ENCODE measurements around the gene SLC37A1. TPM values are rescaled to one million over a fixed set of nuclear protein-coding genes. Genes with fewer than 3 reads are reported as not detected.

SLC37A1 gene
- total and polyA plus RNA-seq, 8 donors = 4.7 to 14.3 (median 7.9) TPM

DNA sequence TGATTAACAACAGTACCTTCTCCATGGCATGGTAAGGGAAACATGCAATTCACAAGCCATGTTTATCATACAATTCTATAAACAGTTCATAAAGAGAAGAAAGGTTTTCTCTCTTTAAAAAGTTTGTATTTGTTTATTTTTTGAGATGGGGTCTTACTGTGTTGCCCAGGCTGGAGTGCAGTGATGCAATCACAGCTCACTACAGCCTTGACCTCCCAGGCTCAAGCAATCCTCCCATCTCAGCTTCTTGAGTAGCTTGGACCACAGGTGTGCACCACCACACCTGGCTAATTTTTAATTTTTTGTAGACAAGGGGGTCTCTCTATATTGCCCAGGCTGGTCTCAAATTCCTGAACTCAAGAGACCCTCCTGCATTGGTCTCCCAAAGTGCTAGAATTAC is 28.0 kb downstream of the SLC37A1 start:
- no peaks in the 10 kb centered on the region for H3K27me3 ChIP-seq
- intact Hi-C loops (cut with DNase I) = no loop called here
- no peaks in the 10 kb centered on the region for H3K4me1 ChIP-seq
- no peak overlapping the region for H3K27ac ChIP-seq
- ATAC-seq (no peak), DNase-seq (peak in 1 of 6 donors; percentile 2), FAIRE-seq (no peak)
- TF ChIP-seq, protein P1, sequence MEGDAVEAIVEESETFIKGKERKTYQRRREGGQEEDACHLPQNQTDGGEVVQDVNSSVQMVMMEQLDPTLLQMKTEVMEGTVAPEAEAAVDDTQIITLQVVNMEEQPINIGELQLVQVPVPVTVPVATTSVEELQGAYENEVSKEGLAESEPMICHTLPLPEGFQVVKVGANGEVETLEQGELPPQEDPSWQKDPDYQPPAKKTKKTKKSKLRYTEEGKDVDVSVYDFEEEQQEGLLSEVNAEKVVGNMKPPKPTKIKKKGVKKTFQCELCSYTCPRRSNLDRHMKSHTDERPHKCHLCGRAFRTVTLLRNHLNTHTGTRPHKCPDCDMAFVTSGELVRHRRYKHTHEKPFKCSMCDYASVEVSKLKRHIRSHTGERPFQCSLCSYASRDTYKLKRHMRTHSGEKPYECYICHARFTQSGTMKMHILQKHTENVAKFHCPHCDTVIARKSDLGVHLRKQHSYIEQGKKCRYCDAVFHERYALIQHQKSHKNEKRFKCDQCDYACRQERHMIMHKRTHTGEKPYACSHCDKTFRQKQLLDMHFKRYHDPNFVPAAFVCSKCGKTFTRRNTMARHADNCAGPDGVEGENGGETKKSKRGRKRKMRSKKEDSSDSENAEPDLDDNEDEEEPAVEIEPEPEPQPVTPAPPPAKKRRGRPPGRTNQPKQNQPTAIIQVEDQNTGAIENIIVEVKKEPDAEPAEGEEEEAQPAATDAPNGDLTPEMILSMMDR (IDR thresholded peaks at IDR 0.05) = no peak
- H3K36me3 ChIP-seq = peaks cover 0 to 9% (median 6%) of the 10 kb centered on the region in 3 donors
- H3K4me3 ChIP-seq = no peak overlapping the region
- no peaks in the 10 kb centered on the region for H3K9me3 ChIP-seq

DNA sequence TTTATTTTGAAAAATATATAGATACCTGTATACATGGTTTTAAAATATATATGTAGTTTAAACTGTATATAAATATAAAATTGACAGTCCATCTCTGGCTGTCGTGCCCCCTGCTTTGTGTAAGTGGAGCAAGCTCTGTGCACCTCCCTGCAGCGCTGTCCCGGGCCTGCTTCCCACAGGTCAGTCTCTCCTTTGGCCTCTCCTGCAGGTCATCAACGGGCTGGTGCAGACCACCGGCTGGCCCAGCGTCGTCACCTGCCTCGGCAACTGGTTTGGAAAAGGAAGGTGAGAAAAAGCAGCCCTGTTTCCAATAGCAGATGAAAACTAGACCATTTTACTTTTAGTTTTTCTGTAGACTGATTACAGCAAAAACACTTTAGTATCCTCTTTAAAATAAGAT is 28.5 kb downstream of the SLC37A1 start:
- Histone ChIP-seq H3K9me3 (no peaks in the 10 kb centered on the region), H3K27ac (no peak overlapping the region), H3K36me3 (peaks cover 0 to 9% (median 6%) of the 10 kb centered on the region in 3 donors), H3K4me3 (no peak overlapping the region), H3K4me1 (no peaks in the 10 kb centered on the region), H3K27me3 (no peaks in the 10 kb centered on the region)
- peak in 1 of 6 donors; percentile 28 for DNase-seq
- WGBS, 2 donors = 89% methylated on average over 8 of the region's 8 CpGs
- TF ChIP-seq, protein P1 (IDR thresholded peaks at IDR 0.05) = no peak
- FAIRE-seq = no peak
- intact Hi-C loops (cut with DNase I) = no loop called here
- no peak for ATAC-seq

DNA sequence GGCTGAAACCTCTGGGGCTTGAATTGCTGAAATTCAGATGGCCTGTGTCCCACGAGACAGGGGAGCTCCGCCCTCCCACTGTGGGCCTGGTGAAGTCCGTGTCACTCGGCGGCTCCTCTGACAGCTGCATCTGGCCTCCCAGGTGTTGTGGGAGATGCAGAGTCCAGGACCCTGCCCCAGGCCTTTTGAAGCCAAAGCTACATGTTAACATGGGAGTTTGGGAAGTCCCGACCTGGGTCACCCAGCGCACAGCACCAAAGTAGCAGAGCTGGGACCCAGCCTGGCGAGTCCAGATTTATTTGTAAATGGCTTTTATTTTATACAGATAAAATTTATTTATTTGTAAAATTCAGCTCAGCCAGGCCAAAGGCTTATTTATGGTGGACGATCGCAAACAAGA is 28.9 kb downstream of the SLC37A1 start:
- no peaks in the 10 kb centered on the region for H3K27me3 ChIP-seq
- ATAC-seq (no peak), FAIRE-seq (no peak), DNase-seq (peak in 1 of 6 donors; percentile 8)
- no peaks in the 10 kb centered on the region for H3K9me3 ChIP-seq
- H3K27ac ChIP-seq = no peak overlapping the region
- TF ChIP-seq, protein P1 (IDR thresholded peaks at IDR 0.05) = no peak
- peaks cover 0 to 9% (median 6%) of the 10 kb centered on the region in 3 donors for H3K36me3 ChIP-seq
- H3K4me3 ChIP-seq = no peak overlapping the region
- WGBS, 2 donors = 88 to 90% methylated on average over 10 of the region's 10 CpGs
- intact Hi-C loops (cut with DNase I) = no loop called here
- H3K4me1 ChIP-seq = no peaks in the 10 kb centered on the region

DNA sequence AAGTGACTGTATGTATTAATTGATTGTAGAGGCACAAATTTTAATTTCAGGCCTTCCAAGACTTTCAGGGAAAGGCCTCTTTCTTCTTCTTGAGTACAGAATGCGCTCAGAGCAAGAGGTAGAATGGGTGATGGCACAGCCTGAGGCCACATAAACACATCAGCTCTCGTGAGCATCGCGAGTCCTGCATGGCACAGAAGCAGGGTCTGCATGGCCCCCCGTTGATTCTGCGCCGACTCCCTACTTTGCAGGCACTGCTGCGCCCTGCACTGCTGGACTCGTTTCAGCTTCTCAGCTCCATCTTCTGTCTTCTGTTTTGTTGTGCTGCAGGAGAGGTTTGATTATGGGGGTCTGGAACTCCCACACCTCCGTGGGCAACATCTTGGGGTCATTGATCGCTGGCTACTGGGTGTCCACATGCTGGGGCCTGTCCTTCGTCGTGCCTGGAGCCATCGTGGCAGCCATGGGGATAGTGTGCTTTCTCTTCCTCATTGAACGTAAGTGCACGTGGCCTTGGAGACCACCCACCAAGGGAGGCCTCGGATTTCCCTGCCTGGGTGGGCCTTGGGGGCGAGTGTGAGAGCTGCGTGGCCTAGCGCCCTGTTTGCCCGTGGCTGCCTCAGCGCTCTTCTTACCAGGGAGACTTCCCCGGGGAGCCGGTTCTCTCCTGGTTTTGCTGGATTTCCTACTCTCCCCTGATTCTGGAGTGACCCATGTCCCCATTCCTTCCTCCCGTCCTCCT is 29.6 kb downstream of the SLC37A1 start:
- Histone ChIP-seq H3K36me3 (peaks cover 0 to 9% (median 6%) of the 10 kb centered on the region in 3 donors), H3K4me1 (no peaks in the 10 kb centered on the region), H3K9me3 (no peaks in the 10 kb centered on the region), H3K27me3 (no peaks in the 10 kb centered on the region), H3K27ac (no peak overlapping the region), H3K4me3 (no peak overlapping the region)
- DNase-seq = no peak
- intact Hi-C loops (cut with DNase I) = no loop called here
- no peak for ATAC-seq
- TF ChIP-seq, protein P1 (IDR thresholded peaks at IDR 0.05) = no peak
- WGBS, 2 donors = 88 to 91% methylated on average over 25 of the region's 25 CpGs
- no peak for FAIRE-seq

DNA sequence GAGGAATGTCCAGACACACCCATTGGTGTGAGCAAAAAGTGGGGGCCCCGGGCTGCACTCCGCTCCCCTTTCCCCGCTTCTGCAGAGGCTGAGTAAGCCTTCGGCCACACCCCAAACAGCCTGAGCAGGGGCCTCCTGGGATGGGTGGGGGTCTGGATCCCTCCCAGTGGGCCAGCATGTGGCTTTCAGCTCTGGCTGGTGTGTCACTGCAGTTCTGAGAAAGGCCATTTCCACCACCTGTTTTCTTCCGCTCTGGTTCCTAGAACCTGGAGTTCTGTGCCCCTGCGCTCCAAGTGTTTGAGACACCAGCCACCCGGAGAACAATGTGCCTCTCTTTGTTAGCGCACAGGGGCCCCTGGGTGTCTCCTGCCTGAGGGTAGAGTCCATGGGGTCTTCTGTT is 30.9 kb downstream of the SLC37A1 start:
- no peak overlapping the region for H3K27ac ChIP-seq
- H3K27me3 ChIP-seq = no peaks in the 10 kb centered on the region
- intact Hi-C loops (cut with DNase I) = no loop called here
- H3K4me1 ChIP-seq = no peaks in the 10 kb centered on the region
- TF ChIP-seq, protein P1 (IDR thresholded peaks at IDR 0.05) = no peak
- ATAC-seq = no peak
- no peak overlapping the region for H3K4me3 ChIP-seq
- no peaks in the 10 kb centered on the region for H3K9me3 ChIP-seq
- WGBS, 2 donors = 94 to 96% methylated on average over 8 of the region's 8 CpGs
- peaks cover 0 to 12% (median 9%) of the 10 kb centered on the region in 3 donors for H3K36me3 ChIP-seq
- FAIRE-seq = no peak
- DNase-seq = no peak
